CD4-positive, alpha-beta T cell treated with Interleukin-1 beta for 1 hour (primary cell): Measurements from ENCODE around the gene RAB3IL1.
"Not testable (repeated sequence)": the region's sequence is repeated elsewhere in the genome, so short reads cannot be mapped to it uniquely, and the experiment has no call there.

Source experiments
- DNase-seq, 2 donors: peaks; one replicate each; pipeline ENCODE4 v3.0.0-alpha.2; 2020 to 2022

The RAB3IL1 gene

DNA sequence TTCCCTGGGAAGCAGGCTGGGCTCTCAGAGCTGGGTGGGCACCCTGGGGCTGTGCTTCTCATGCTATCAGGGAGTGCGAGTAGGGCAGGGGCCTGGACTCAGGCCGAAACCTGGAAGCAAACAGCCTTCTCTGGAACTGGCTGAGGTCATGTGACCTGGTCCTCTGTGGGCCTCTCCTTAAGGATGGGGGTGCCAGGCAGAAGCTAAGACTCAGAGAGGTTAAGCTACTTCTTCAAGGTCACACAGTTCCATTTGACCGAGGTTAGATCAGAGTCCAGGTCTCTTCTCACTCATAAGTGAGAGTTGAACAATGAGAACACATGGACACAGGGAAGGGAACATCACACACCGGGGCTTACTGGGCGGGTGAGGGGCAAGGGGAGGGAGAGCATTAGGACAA is 33.4 kb downstream of the RAB3IL1 start:
- no peak for DNase-seq

DNA sequence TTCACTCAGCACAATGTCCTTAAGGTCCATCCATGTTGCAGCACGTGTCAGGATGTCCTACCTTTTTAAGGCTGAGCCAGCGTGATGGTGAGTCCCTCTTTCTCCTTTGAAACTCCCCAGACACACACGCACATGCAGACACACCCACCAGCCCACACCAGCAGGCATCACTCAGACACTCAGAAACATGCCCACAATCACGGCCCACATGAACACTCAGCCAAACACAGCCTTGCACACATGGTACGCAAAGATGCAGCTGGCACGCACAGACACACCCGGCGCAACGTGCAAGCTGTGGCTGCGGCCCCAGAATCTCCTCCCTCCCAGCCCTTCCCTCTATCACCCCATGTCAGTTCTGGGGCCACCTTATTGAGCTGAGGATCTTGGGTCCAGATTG is 34.0 kb downstream of the RAB3IL1 start:
- no peak for DNase-seq

DNA sequence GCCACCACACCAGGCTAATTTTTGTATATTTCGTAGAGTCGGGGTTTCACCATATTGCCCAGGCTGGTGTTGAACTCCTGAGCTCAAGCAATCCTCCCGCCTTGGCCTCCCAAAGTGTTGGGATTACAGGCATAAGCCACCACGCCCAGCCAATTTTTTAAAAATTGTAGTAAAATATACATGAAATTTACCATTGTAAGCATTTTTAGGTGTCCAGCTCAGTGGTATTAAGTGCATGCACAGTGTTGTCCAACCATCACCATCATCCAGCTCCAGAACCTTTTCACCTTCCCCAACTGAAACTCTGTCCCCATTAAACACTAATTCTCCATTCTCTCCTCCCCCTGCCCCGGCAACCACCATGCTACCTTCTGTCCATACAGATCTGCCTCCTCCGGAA is 34.5 kb downstream of the RAB3IL1 start:
- DNase-seq: no peak

DNA sequence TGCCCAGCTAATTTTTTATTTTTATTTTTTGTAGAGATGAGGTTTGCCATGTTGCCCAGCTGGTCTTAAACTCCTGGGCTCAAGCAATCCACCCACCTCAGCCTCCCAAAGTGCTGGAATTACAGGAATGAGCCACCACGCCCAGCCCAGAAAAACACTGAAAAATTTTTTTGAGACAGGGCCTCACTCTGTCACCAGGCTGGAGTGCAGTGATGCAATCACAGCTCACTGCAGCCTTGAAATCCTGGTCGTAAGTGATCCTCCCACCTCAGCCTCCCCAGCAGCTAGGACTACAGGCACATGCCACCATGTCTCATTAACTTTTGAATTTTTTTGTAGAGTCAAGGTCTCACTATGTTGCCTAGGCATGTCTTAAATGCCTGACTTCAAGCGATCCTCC is 35.1 kb downstream of the RAB3IL1 start:
- DNase-seq: not testable (repeated sequence)

DNA sequence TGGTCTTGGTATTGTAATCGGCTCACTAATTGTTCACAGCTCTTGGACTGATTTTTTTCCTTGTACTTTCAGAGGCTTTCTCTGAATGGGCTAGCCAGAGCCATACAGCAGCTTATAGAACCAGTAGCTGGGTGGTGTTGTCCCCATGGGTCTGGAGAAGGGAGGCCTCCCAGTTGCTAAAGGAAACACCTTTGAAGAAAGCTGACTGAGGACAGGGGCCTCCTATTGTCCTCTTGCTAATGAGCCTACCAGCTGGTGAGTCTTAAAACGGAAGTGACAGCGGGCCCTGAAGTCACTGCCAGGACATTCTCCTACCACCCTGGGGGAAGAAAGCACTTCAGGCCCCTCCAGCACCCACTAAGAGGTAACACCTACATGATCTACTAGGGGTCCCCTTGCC is 36.0 kb downstream of the RAB3IL1 start:
- DNase-seq: no peak

DNA sequence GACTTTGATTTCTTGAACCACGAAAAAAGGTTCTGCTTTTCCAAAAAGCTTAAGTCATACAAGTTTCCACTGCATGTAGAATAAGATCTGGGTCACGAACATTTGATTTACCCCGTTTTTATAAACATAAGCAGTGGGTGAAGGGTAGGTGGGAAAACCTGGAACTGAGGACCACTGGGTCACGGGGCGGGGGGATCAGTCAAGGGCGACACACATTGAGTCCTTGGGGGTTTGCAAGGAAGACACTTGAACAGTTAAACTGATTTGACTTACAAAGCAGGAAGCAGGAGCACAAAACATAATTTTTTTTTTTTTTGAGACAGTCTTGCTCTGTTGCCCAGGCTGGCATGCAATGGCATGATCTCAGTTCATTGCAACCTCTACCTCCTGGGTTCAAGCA is 36.9 kb downstream of the RAB3IL1 start:
- peak in 1 of 2 donors; percentile 27 for DNase-seq

DNA sequence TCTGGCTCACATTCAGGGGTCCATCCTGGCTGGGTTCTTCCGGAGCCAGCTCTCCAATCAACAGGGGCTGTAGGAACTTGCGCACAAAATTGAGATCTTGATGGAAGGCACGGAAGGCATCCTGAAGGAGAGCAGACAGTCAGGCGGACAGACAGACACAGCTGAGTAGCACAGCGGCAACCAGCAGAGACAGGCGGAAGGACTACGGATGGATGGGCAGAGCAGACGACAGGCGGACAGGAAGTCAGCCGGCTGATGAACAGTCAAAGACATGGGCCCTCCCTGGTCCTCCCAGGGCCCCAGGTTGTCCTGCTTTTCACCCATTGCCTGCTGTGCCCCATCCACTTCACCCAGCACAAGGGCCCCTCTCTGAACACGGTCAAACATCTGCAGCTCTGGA is 37.3 kb downstream of the RAB3IL1 start:
- DNase-seq: no peak

DNA sequence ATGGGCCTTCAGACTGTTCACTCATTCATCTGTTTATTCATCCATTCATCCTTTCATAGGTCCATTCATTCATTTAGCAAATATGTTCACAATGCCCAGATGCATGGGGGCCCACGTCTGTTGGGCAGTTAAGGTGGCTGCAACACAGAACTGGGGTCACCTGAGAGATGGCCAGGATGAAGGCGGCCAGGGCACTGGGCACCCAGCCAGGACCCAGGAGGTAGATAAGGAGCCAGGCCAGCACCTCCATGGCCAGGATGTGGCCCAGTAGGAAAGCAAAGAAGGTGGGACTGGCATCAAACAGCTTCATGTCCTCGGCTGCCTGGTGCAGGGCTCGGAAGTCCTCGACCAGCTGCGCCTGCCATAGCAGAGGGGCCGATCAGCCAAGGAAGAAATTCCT is 38.2 kb downstream of the RAB3IL1 start:
- DNase-seq: no peak

DNA sequence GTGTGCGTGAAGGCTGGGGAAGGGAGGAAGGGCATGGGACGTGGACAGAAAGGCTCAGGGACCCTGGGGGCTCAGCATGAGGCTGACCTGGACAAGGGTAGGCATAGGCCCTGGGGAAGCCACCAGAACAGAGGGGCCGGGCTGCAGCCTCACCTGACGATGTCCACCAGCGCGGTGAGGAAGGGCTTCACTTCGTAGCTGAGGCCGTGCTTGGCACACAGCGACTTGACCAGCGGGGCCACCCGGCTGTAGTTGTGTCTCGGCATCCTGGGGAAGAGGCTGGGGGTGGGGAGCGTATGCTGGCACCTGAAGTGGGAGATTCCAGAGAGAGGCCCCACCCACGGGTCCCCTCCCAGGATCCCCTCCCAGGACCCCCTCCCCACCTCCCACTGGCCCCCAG is 41.7 kb downstream of the RAB3IL1 start:
- no peak for DNase-seq

DNA sequence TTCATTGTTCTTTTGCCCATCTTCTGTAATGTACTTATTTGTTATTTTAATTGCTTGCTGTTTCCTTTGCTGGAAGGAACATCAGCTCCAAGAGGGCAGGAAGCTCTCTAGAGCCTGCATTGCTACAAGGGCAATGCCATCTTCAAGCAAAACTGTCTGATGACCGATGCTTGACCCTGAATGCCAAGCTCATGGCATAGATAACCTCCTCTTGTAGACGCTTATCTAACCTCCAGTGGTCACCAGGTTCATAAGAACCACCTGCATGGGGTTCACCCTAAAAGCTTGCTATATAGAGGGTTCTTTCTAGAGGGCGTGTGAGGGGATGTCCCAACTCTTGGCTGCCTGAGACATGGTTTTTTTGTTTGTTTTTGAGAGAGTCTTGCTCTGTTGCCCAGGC is 42.5 kb downstream of the RAB3IL1 start:
- DNase-seq: no peak

DNA sequence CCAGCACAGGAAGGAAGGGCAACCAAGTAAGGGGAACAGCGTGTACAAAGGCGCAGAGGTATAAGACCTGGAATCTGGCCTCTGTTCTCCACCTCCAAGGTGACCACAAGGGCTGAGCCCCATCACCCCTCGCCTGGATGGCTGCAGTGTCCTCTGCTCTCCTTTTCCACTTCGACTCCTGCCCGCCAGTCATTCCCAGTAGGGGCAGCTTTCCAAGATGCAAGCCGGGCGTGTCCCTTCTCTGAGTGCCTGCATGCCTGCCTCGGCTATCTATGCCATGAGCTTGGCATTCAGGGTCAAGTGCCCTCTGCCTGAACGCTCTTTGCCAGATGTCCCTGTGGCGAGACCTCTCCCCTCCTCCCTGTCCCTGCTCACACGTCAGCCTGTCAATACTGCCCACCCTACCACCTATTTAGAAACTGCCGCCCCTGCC is 43.0 kb downstream of the RAB3IL1 start:
- DNase-seq: no peak

DNA sequence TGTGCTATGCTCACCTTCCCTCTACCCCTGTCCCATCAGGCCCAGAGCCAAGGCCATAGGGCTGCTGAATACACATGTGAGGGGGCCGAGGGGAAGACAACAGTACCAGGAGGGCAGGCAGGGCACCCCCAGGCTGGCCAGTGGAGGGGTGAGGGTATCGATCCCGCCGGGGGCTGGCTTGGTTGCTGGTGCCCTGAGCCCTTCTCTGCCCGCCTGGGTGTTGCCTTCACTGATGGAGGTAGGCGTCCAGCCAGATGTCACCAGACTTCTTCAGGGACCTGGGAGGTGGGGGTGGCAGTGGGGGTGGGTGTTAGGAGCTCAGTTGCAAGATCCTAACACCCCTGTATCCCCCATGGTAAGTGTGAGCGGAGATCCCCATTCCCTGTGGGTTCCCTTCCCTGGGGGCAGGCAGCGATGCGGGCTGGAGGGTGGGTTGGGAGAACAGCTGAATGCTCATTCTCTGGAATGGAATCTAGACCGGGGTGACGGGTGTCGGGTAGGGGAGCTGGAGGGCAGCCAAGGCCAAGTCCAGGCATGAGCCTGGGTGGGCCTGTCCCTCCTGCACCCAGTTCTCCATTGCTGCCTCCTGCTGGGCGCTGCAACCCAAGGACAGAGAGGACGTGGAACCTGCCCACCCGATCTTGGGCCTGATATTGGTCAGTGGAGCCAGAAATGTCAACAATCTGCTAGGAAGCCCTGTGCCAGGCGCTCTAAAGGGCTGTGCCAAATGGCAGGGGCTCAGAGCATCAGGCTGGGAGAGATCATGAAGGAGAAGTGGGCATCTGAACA is 43.6 kb downstream of the RAB3IL1 start:
- no peak for DNase-seq

DNA sequence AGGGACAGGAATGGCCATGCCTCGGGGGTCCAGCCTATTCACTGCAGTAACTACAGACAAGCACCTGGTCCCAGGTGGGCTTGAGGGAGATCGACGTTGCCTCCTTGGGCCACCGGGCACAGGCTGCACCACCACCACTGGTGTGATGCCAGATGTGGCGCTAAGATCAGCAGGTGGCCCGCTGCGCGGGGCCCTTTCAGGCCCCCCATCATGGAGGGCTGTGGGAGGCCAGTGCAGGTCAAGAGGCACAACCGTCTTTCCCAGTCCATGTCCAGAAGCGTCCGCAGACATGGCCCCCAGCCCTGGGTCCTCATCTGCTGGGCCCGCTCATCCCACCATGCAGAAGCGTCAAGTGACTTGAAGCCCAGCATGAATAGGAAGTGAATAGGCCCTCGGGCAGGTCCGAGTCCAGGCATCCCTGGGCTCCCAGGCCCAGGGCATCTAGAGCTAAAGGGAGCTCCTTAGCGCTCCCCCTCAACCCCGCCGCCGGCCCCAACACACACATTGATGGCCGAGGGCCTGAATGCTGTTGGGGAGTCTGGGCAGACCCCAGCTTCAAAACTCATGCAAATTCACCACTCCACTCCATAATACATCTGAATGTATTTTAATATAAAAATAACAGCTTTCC is 44.3 kb downstream of the RAB3IL1 start:
- no peak for DNase-seq

DNA sequence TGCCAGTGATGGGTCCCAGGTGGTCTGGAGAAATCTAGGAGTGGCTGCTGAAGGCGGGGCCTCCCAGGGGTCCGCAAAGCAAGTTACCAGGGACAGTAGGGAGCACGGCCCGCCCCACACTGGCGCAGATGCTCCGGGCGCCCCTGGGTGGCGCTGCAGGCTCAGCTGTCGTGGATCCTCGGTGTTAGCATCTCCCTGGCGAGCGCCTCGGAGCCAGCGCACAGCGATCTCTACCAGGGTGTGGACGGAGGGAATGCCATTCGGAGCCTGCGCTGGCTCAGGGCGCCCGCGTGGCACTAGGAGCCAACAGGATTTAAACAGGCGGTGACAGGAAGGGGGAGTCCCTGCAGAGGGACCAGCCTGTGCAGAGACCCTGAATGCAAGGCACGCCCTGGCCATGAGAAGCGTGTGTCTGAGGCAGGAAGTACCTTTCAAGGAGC is 46.2 kb downstream of the RAB3IL1 start:
- DNase-seq: peak; percentile 51 to 68

DNA sequence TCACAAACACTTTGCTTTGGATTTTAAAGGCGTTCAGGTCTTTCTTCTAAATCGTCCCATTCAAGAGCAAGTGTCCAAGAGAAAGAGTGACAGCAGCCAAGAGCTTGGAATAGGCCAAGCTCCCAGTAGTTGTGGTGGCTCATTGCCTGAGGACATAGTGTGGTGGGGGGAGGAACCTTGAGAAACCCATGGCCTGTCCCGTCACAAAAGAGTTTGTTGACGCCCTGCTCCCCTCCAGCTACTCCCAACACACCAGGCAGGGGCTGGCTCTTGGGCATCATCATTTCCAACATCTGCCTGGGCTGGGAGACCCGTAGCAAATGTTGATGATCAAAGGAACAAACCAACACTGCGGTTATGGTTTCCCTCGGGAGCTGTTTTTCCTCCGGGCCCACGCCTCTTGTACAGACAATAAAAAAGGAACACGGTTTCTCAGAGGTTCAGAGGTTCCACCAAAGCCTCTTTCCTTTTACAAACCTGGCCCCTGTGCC is 46.8 kb downstream of the RAB3IL1 start:
- no peak for DNase-seq

DNA sequence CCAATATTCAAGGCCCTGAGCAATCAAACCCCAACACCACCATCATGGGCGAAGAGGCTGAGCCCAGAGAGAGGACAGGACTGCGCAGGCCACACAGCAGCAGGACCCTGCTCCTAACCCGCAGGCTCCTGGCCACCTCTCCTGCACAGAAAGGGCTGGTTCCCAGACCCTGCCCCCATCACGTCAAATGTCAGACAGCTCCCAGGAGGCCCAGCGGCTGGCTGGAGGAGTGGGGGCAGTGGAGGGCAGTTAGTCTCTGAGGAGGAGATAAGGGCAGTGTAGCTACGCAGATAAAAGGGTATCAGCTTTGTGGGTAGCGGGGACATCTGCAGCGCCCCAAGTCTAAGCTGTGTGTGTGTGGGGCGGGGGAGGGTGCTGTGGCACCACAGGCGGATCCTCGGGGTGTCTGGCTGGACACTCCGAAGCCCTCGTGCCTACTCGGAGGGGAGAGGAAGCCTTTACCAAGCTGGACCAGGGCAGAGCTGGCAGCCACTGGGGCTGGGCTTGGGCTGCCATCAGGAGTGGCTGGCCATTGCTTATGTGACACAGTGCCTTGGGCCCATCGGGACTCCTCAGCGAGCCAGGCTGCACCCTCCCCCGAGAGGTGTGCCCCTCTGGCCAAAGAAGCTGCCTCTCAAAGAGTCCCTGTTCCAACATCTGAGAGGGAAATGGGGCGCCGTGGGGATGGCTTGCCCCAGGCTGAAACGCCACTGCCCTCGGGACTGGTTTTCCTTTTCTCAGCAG is 47.5 kb downstream of the RAB3IL1 start:
- no peak for DNase-seq

DNA sequence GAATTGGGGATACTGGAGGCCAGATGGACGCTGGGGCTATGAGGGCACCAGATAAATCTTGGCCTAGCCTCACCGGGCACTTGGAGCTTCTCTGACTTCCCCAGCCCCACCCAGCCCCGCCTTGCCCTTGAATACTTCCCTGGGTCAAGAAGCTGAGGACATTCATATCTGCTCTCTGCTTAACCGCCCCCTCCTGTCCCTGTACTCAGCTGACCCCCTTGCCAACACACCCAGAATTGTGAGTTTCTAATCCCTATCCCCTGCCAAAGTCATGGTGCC is 48.0 kb downstream of the RAB3IL1 start:
- no peak for DNase-seq

DNA sequence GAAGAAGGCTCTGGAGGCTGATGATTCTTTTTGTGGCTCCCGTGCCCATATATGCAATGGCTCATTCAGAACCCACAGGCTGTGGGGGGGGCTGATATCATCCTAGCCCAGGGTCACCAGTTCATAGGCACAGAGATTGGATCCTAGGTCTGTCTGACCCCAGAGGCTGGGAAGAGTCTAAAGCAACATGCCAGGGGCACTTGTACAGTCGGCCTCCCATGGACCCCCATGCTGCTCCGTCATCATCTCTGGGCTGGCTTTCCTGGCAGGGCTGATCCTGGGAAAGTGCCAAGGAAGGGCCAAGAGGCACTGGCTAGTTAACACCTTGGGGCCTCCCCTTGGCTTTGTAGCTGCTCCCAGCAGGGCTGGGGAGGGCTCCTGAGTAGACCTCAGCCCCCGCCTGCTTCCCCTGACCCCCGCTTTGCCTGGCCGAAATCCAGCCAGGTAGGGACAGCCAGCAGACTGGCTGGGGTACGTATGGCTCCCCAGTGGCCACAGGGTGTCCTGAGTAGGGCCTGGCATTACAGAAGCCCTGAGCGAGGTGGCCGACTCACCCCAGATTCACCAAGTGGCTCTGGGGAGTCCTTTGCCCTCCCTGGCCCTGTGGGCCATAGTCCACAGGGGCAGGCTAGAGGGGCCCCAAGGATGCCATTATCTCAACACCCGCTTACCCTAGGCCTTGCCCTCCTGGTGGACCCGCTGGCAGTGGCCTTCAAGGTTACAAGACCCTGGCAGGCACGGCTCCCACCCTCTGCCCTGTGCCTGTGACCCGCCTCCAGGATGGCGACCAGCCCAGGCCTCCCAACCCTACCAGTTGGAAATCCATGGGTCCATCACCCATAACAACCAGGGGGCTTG is 48.6 kb downstream of the RAB3IL1 start:
- DNase-seq: no peak

DNA sequence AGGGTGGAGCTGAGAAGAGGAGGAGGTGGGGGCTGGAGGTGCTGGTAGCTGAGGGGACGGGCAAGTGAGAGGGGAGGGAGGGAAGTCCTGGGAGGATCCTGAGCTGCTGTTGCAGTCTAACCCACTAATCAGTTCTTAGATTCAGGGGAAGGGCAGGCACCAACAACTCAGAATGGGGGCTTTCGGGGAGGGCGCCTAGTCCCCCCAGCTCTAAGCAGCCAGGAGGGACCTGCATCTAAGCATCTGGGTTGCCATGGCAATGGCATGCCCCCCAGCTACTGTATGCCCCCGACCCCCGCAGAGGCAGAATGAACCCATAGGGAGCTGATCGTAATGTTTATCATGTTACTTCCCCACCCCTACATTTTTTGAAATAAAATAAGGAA is 50.4 kb downstream of the RAB3IL1 start:
- no peak for DNase-seq

DNA sequence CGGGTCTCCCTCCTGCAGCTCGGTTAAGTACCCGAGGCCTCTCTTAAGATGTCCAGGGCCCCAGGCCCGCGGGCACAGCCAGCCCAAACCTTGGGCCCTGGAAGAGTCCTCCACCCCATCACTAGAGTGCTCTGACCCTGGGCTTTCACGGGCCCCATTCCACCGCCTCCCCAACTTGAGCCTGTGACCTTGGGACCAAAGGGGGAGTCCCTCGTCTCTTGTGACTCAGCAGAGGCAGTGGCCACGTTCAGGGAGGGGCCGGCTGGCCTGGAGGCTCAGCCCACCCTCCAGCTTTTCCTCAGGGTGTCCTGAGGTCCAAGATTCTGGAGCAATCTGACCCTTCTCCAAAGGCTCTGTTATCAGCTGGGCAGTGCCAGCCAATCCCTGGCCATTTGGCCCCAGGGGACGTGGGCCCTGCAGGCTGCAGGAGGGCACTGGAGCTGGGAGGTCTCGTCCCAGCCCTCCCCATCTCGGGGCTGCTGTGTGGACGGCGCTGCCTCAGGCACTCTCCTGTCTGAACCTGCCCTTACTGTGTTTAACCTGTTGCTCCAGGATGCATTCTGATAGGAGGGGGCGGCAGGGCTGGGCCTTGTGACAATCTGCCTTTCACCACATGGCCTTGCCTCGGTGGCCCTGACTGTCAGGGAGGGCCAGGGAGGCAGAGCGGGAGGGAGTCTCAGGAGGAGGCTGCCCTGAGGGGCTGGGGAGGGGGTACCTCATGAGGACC is 51.0 kb downstream of the RAB3IL1 start:
- no peak for DNase-seq

DNA sequence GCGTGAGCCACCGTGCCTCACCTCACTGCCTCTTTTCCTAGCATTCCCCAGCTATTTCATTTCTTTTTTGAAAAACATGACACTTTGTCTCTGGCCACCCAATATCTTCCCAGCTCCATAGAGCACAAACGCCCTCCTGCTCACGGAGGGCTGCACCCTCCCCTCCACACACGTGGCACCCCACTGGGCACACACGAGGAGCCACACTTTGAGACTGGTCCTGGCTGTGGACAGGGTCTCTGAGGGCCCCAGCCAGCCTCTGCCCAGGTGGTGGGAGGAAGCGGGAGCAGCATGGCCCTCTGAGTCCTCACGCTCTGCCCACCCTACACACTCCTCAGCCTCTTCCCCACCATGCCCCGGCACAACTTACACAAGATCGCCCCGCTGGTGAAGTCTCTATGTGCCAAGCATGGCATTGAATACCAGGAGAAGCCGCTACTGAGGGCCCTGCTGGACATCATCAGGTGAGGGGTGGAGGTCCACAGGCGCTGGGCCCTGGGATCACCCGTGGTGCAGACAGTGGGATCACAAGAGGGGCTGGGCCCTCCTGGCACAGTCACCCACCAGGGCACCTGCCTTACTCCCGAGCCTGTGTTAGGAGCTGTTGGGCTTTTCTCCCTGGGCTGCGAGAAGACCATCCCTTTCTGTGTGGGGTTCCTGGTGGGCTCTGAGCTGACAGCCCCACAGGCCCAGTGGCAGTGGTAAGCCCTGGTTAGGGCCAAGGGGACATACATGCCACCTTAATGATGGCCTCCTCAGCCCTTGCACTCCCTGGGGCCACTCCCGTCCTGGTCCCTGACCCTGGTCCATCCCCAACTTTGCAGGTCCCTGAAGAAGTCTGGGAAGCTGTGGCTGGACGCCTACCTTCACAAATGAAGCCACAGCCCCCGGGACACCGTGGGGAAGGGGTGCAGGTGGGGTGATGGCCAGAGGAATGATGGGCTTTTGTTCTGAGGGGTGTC is 52.3 kb downstream of the RAB3IL1 start:
- no peak for DNase-seq
